PC-3 (cell line): ENCODE data around the gene LILRB4. TPM values are rescaled to one million over a fixed set of nuclear protein-coding genes. Genes with fewer than 3 reads are reported as not detected.
"Not testable (repeated sequence)": the region's sequence is repeated elsewhere in the genome, so short reads cannot be mapped to it uniquely, and the experiment has no call there.

Source experiments
- ATAC-seq: fragments of 200-7000 bp; cut with Tn5 transposase; 2 replicates; pipeline ENCODE4 v1.9.1; 2020; ENCODE audit warnings: mild to moderate bottlenecking, moderate library complexity
- BruUV-seq: library from RNA; stranded (reverse); fragments of 400-500 nt; replicated peaks from 2 replicates; lab custom pipeline; 2021; lab: Mats Ljungman, UMichigan
- CTCF ChIA-PET: fragments of 300-600 bp; sonication (Branson Sonifier 250); formaldehyde crosslinking; loops from one replicate; lab custom pipeline; 2022; ENCODE audit warnings: antibody characterized with exemption; lab: Charles Lee
- POLR2A ChIA-PET: fragments of 300-600 bp; sonication (Branson Sonifier 250); formaldehyde crosslinking; loops from one replicate; lab custom pipeline; 2022; ENCODE audit warnings: antibody characterized with exemption; ENCODE audit not compliant: unreplicated experiment; lab: Charles Lee
- DNase-seq: peaks from one replicate; pipeline ENCODE4 v3.0.0-alpha.2; 2015
- H2AFZ ChIP-seq: fragments of 300-600 bp; sonication (generic); 2 replicates; pipeline ENCODE4 v1.6.0; 2016; ENCODE audit warnings: antibody characterized with exemption, low read length
- H3F3A ChIP-seq: fragments of 300-600 bp; sonication (generic); one replicate; pipeline ENCODE4 v1.6.0; 2017; ENCODE audit warnings: antibody characterized with exemption, low read length, control low read depth, mild to moderate bottlenecking; ENCODE audit not compliant: unreplicated experiment
- H3K27ac ChIP-seq: fragments of 300-600 bp; sonication (generic); 2 replicates; pipeline ENCODE4 v1.5.1; 2016; ENCODE audit warnings: mild to moderate bottlenecking, low read length
- H3K27me3 ChIP-seq: fragments of 300-600 bp; sonication (generic); 2 replicates; pipeline ENCODE4 v1.6.1; 2016; ENCODE audit warnings: low read length, mixed read lengths
- H3K36me3 ChIP-seq: fragments of 300-600 bp; sonication (generic); 2 replicates; pipeline ENCODE4 v1.6.1; 2016; ENCODE audit warnings: low read depth, mixed run types, low read length, mixed read lengths
- H3K4me1 ChIP-seq: fragments of 300-600 bp; sonication (generic); 2 replicates; pipeline ENCODE4 v1.5.1; 2016; ENCODE audit warnings: low read length; ENCODE audit not compliant: insufficient read depth
- H3K4me2 ChIP-seq: fragments of 300-600 bp; sonication (generic); 2 replicates; pipeline ENCODE4 v1.6.0; 2016; ENCODE audit warnings: low read length
- H3K4me3 ChIP-seq: fragments of 300-600 bp; sonication (generic); 2 replicates; pipeline ENCODE4 v1.5.1; 2016; ENCODE audit warnings: mild to moderate bottlenecking, low read length, mixed read lengths
- H3K79me2 ChIP-seq: fragments of 300-600 bp; sonication (generic); 2 replicates; pipeline ENCODE4 v1.6.1; 2017; ENCODE audit warnings: low read length, mixed read lengths
- H3K9ac ChIP-seq: fragments of 300-600 bp; sonication (generic); 2 replicates; pipeline ENCODE4 v1.6.0; 2016; ENCODE audit warnings: mild to moderate bottlenecking, low read length
- H3K9me2 ChIP-seq: fragments of 300-600 bp; sonication (generic); replicated peaks from 2 replicates; pipeline ENCODE4 v1.6.1; 2016; ENCODE audit warnings: mixed run types, low read length, mixed read lengths
- H3K9me3 ChIP-seq: fragments of 300-600 bp; sonication (generic); 2 replicates; pipeline ENCODE4 v1.6.1; 2016; ENCODE audit warnings: low read length, mixed read lengths
- H4K20me1 ChIP-seq: fragments of 300-600 bp; sonication (generic); 2 replicates; pipeline ENCODE4 v1.6.1; 2016; ENCODE audit warnings: low read length, mixed read lengths
- CTCF ChIP-seq: fragments of 300-600 bp; sonication (generic); conservative IDR thresholded peaks from 2 replicates; pipeline ENCODE4 v1.5.1; 2017; ENCODE audit warnings: antibody characterized with exemption, low read depth, mild to moderate bottlenecking, low read length
- EZH2 ChIP-seq: fragments of 300-600 bp; sonication (generic); IDR thresholded peaks from one replicate; pipeline ENCODE4 v1.6.1; 2017; ENCODE audit warnings: antibody characterized with exemption, mild to moderate bottlenecking, low read length; ENCODE audit not compliant: unreplicated experiment
- EZH2phosphoT487 ChIP-seq: fragments of 300-600 bp; sonication (generic); IDR thresholded peaks from 2 replicates; pipeline ENCODE4 v1.6.1; 2018; ENCODE audit warnings: mild to moderate bottlenecking, antibody characterized with exemption, low read length, borderline replicate concordance
- intact Hi-C: fragments of 100-400 bp; cut with micrococcal nuclease; formaldehyde crosslinking; loops from 2 replicates; pipeline ENCODE4 v1.9.0; 2023
- total RNA-seq: library from RNA; depleted of rRNA; stranded (reverse); fragments of >200 nt; gene quantifications from 2 replicates; pipeline ENCODE4 v1.2.3, GENCODE V29; 2014

Gene LILRB4
- total RNA-seq, 1 experiment from 2014 or later, result not detected

GRCh38 chr19:54632517-54632916, 30.3 kb upstream of the LILRB4 start:
- H2AFZ ChIP-seq, ATAC-seq, intact Hi-C loops, H3K9ac ChIP-seq, DNase-seq, H3K4me2 ChIP-seq, BruUV-seq, H3K9me3 ChIP-seq, H4K20me1 ChIP-seq, H3F3A ChIP-seq, POLR2A ChIA-PET, CTCF ChIA-PET, H3K4me1 ChIP-seq, H3K36me3 ChIP-seq, H3K9me2 ChIP-seq, H3K79me2 ChIP-seq, H3K4me3 ChIP-seq, H3K27ac ChIP-seq: not testable (repeated sequence)
- peaks cover 76% of the 10 kb centered on the region for H3K27me3 ChIP-seq

GRCh38 chr19:54633401-54633800, 29.4 kb upstream of the LILRB4 start:
- TF ChIP-seq EZH2, result no peak
- TF ChIP-seq CTCF, result no peak
- no peak for TF ChIP-seq EZH2phosphoT487
- no peak overlapping the region for H3K9ac ChIP-seq
- no peaks in the 10 kb centered on the region for H3K79me2 ChIP-seq
- H4K20me1 ChIP-seq, result no peaks in the 10 kb centered on the region
- H3K4me1 ChIP-seq, result no peaks in the 10 kb centered on the region; the same call in 1 of the 2 replicates
- H3K9me2 ChIP-seq, result no peaks in the 10 kb centered on the region
- no peak overlapping the region for H3K4me2 ChIP-seq
- no peak overlapping the region for H2AFZ ChIP-seq
- intact Hi-C loops, result no loop called here
- no peaks in the 10 kb centered on the region for H3K36me3 ChIP-seq
- H3K4me3 ChIP-seq, result no peak overlapping the region
- ChIA-PET CTCF (no interaction called here), POLR2A (no interaction called here)
- no peak for DNase-seq
- no peak for ATAC-seq
- H3K27me3 ChIP-seq, result peaks cover 69% of the 10 kb centered on the region
- no peaks in the 10 kb centered on the region for H3K9me3 ChIP-seq
- no TSS peak for BruUV-seq
- no peaks in the 10 kb centered on the region for H3F3A ChIP-seq
- H3K27ac ChIP-seq, result no peak overlapping the region

GRCh38 chr19:54636081-54636480, 26.7 kb upstream of the LILRB4 start:
- intact Hi-C loops, POLR2A ChIA-PET, BruUV-seq: not testable (repeated sequence)

GRCh38 chr19:54638683-54639082, 24.1 kb upstream of the LILRB4 start:
- Histone ChIP-seq H3F3A (no peaks in the 10 kb centered on the region), H3K4me3 (no peak overlapping the region), H3K27ac (no peak overlapping the region), H3K79me2 (no peaks in the 10 kb centered on the region), H3K36me3 (no peaks in the 10 kb centered on the region), H3K9me2 (no peaks in the 10 kb centered on the region), H3K4me1 (no peaks in the 10 kb centered on the region; the same call in 1 of the 2 replicates), H3K4me2 (no peak overlapping the region), H3K9me3 (no peaks in the 10 kb centered on the region), H4K20me1 (no peaks in the 10 kb centered on the region), H3K27me3 (peaks cover 59% of the 10 kb centered on the region), H3K9ac (no peak overlapping the region), H2AFZ (no peak overlapping the region)
- TF ChIP-seq EZH2phosphoT487 (no peak), CTCF (no peak), EZH2 (no peak)
- ChIA-PET CTCF (no interaction called here), POLR2A (no interaction called here)
- ATAC-seq, result no peak
- DNase-seq, result no peak
- intact Hi-C loops, result no loop called here
- no TSS peak for BruUV-seq

More at GRCh38 chr19:54636081-54636480, 26.7 kb upstream of the LILRB4 start:
- H3K4me1 ChIP-seq, H3F3A ChIP-seq, H3K9me2 ChIP-seq, H3K36me3 ChIP-seq, H3K79me2 ChIP-seq, H3K27ac ChIP-seq, CTCF ChIA-PET, H3K4me3 ChIP-seq, H3K9ac ChIP-seq, H3K4me2 ChIP-seq, H4K20me1 ChIP-seq, DNase-seq, ATAC-seq, H3K9me3 ChIP-seq, H2AFZ ChIP-seq: not testable (repeated sequence)
- peaks cover 61% of the 10 kb centered on the region for H3K27me3 ChIP-seq

- H3K36me3 ChIP-seq, H3K27ac ChIP-seq, DNase-seq, H4K20me1 ChIP-seq, POLR2A ChIA-PET, CTCF ChIA-PET, H3K4me1 ChIP-seq, H3K9ac ChIP-seq, BruUV-seq, ATAC-seq, H2AFZ ChIP-seq, H3K4me2 ChIP-seq, H3K9me2 ChIP-seq, H3K79me2 ChIP-seq, intact Hi-C loops, H3K4me3 ChIP-seq, H3K9me3 ChIP-seq, H3F3A ChIP-seq: not testable (repeated sequence)
- H3K27me3 ChIP-seq, result peaks cover 71% of the 10 kb centered on the region
Observed at GRCh38 chr19:54642953-54643352, 19.8 kb upstream of the LILRB4 start.
